Erythroblast (primary cell): ENCODE results near the gene STON1.

Source experiments
- GATA1 ChIP-seq: IDR thresholded peaks from 2 replicates; pipeline ENCODE4 v1.6.1; 2011; ENCODE audit warnings: low read depth, mild to moderate bottlenecking, control low read depth, low read length, moderate library complexity
- POLR2A ChIP-seq: IDR thresholded peaks from 2 replicates; pipeline ENCODE4 v1.6.1; 2011; ENCODE audit warnings: mild to moderate bottlenecking, low read length

DNA sequence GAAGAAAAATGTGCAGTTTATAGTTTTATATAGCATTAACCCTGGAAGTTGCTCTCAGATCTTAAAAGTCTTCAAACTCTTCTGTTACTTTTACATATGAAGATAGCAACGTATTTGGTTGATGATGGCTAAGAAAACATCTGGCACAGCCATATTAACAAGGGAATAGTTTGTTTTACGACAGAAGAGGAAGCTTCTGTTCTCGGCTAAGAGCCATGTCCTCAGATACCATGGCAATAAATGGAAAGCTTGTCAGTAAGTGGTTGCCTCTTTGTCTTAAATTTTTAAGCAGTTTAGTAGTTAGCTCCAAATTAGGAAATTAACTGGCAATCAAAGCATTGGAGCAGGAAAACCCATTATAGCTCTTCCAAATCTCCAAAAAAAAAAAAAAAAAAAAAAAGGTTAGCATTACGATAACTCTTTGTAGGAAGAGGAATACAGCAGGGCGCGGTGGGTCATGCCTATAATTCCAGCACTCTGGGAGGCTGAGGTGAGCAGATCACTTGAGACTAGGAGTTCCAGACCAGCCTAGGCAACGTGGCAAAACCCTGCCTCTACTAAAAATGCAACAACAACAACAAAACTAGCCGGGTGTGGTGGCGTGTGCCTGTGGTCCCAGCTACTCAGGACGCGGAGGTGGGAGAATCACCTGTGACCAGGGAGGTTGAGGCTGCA, 4.5 kb upstream of the STON1 start:
- no peak for TF ChIP-seq POLR2A
- no peak for TF ChIP-seq GATA1
